ENCODE measurements around the gene EPB41L4A. TPM values are rescaled to one million over a fixed set of nuclear protein-coding genes. Genes with fewer than 3 reads are reported as not detected.

Gene EPB41L4A
- polyA plus RNA-seq, 1 donor (not counting 4 experiments of a cell fraction or from before 2014, with no cell fraction given) = 3.5 TPM

DNA sequence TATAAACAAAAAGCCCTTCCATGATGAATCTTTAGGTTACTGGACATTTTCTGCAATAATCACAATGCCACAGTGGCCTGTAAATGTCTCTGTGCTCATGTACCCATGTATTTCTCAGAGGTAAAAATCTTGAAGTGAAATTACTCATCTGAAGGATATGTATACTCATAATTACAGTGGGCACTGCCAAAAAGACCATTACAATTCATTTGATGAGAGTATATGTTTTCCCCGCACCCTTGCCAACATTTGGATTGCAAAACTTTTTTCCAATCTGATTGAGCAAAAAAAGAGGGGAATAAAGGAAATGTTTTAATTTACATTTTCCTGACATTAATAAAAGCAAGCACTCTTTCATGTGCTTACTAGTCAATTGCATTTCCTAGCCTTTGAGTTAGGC lies 110.5 kb downstream of the EPB41L4A start:
- Histone ChIP-seq H3K79me2 (ENCODE audit: control insufficient read depth, insufficient read depth, low read length) (no peaks in the 10 kb centered on the region), H3K9me3 (ENCODE audit: control insufficient read depth, low read depth, low read length) (no peaks in the 10 kb centered on the region), H3K4me2 (ENCODE audit: control insufficient read depth, extremely low read depth, insufficient read depth, low read depth, low read length) (no peak overlapping the region), H3K27ac (ENCODE audit: control insufficient read depth, insufficient read depth, low read length) (no peak overlapping the region), H4K20me1 (ENCODE audit: control insufficient read depth, extremely low read depth, insufficient read depth, low read length) (no peaks in the 10 kb centered on the region), H3K9ac (ENCODE audit: control insufficient read depth, extremely low read depth, insufficient read depth, low read length) (no peak overlapping the region), H3K4me1 (ENCODE audit: control insufficient read depth, extremely low read depth, insufficient read depth, low read length) (no peaks in the 10 kb centered on the region), H3K27me3 (ENCODE audit: control insufficient read depth, extremely low read depth, insufficient read depth, low read length) (no peaks in the 10 kb centered on the region), H3K9me1 (ENCODE audit: control insufficient read depth, extremely low read depth, insufficient read depth, low read length) (no peaks in the 10 kb centered on the region), H3K4me3 (ENCODE audit: control insufficient read depth in 2 of 3, extremely low read depth in 1 of 3, insufficient read depth in 2 of 3, low read depth in 1 of 3, low read length in 3 of 3) (no peak overlapping the region), H3K36me3 (ENCODE audit: control insufficient read depth in 2 of 2, extremely low read depth in 1 of 2, insufficient read depth in 2 of 2, low read length in 2 of 2) (no peaks in the 10 kb centered on the region), H2AFZ (ENCODE audit: control insufficient read depth, low read length) (no peak overlapping the region)
- dilution Hi-C loops (cut with MboI; ENCODE audit: extremely low pct_ligation_motif_present, low sequenced_read_pairs) = no loop called here
- DNase-seq (ENCODE audit: low read depth, low spot score) (no peak), FAIRE-seq (no peak)
- no peak for TF ChIP-seq EZH2 (IDR thresholded peaks at IDR 0.05; ENCODE audit: low read length)
- TF ChIP-seq, protein P1, sequence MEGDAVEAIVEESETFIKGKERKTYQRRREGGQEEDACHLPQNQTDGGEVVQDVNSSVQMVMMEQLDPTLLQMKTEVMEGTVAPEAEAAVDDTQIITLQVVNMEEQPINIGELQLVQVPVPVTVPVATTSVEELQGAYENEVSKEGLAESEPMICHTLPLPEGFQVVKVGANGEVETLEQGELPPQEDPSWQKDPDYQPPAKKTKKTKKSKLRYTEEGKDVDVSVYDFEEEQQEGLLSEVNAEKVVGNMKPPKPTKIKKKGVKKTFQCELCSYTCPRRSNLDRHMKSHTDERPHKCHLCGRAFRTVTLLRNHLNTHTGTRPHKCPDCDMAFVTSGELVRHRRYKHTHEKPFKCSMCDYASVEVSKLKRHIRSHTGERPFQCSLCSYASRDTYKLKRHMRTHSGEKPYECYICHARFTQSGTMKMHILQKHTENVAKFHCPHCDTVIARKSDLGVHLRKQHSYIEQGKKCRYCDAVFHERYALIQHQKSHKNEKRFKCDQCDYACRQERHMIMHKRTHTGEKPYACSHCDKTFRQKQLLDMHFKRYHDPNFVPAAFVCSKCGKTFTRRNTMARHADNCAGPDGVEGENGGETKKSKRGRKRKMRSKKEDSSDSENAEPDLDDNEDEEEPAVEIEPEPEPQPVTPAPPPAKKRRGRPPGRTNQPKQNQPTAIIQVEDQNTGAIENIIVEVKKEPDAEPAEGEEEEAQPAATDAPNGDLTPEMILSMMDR (optimal IDR thresholded peaks at IDR 0.05 in 1 of 3, IDR thresholded peaks at IDR 0.05 in 1 of 3, conservative IDR thresholded peaks at IDR 0.05 in 1 of 3; ENCODE audit: extremely low read depth in 1 of 3, insufficient read depth in 2 of 3, low read length in 3 of 3) = no peak

- no peaks in the 10 kb centered on the region for H3K27me3 ChIP-seq (ENCODE audit: control insufficient read depth, extremely low read depth, insufficient read depth, low read length)
- no peak overlapping the region for H3K4me2 ChIP-seq (ENCODE audit: control insufficient read depth, extremely low read depth, insufficient read depth, low read depth, low read length)
- no peak overlapping the region for H3K9ac ChIP-seq (ENCODE audit: control insufficient read depth, extremely low read depth, insufficient read depth, low read length)
- H3K9me3 ChIP-seq (ENCODE audit: control insufficient read depth, low read depth, low read length) = no peaks in the 10 kb centered on the region
- no peaks in the 10 kb centered on the region for H3K4me1 ChIP-seq (ENCODE audit: control insufficient read depth, extremely low read depth, insufficient read depth, low read length)
- DNase-seq (ENCODE audit: low read depth, low spot score) = no peak
- no peaks in the 10 kb centered on the region for H4K20me1 ChIP-seq (ENCODE audit: control insufficient read depth, extremely low read depth, insufficient read depth, low read length)
- dilution Hi-C loops (cut with MboI; ENCODE audit: extremely low pct_ligation_motif_present, low sequenced_read_pairs) = no loop called here
- H3K9me1 ChIP-seq (ENCODE audit: control insufficient read depth, extremely low read depth, insufficient read depth, low read length) = no peaks in the 10 kb centered on the region
- no peak overlapping the region for H3K27ac ChIP-seq (ENCODE audit: control insufficient read depth, insufficient read depth, low read length)
- no peak overlapping the region for H3K4me3 ChIP-seq (ENCODE audit: control insufficient read depth in 2 of 3, extremely low read depth in 1 of 3, insufficient read depth in 2 of 3, low read depth in 1 of 3, low read length in 3 of 3)
- no peak overlapping the region for H2AFZ ChIP-seq (ENCODE audit: control insufficient read depth, low read length)
- H3K36me3 ChIP-seq (ENCODE audit: control insufficient read depth in 2 of 2, extremely low read depth in 1 of 2, insufficient read depth in 2 of 2, low read length in 2 of 2) = no peaks in the 10 kb centered on the region
- no peaks in the 10 kb centered on the region for H3K79me2 ChIP-seq (ENCODE audit: control insufficient read depth, insufficient read depth, low read length)
- FAIRE-seq = no peak
- no peak for TF ChIP-seq EZH2 (IDR thresholded peaks at IDR 0.05; ENCODE audit: low read length)
- TF ChIP-seq, protein P1 (optimal IDR thresholded peaks at IDR 0.05 in 1 of 3, IDR thresholded peaks at IDR 0.05 in 1 of 3, conservative IDR thresholded peaks at IDR 0.05 in 1 of 3; ENCODE audit: extremely low read depth in 1 of 3, insufficient read depth in 2 of 3, low read length in 3 of 3) = no peak
Measured at GRCh38 chr5:112306956-112307355, 112.1 kb downstream of the EPB41L4A start.

Measured in keratinocyte (primary cell).